Activated CD4-positive, alpha-beta T cell treated with anti-CD3 and anti-CD28 coated beads, Interleukin-2, amount 50 U/mL, for 1 hour (primary cell): ENCODE data around the gene RHOF.
A peak's percentile ranks its signal among the peaks of the same experiment; 100 is the strongest.

ENCODE experiments used
- DNase-seq: peaks from one replicate; pipeline ENCODE4 v3.0.0-alpha.2; 2020

Gene RHOF, protein sequence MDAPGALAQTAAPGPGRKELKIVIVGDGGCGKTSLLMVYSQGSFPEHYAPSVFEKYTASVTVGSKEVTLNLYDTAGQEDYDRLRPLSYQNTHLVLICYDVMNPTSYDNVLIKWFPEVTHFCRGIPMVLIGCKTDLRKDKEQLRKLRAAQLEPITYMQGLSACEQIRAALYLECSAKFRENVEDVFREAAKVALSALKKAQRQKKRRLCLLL

DNA sequence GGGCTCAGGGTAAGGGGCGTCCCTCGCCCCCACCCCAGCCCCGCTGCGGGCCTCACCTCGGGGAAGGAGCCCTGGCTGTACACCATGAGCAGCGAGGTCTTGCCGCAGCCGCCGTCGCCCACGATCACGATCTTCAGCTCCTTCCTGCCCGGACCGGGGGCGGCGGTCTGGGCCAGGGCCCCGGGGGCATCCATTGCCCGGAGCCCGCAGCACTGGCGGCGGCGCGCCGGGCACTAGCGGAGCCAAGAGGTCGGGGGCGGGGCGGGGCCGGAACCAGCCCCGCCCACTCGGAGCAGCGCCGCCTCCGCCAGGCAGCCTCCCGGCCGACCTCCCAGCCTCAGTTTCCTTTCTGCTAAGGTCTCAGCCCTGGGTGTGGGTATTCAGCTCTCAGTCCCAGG, at the start of gene RHOF:
Gene RHOF, minus strand, starts transcription at position 249 of the 398 bp plus-strand sequence. Its CDS starts 55 bp downstream, at position 194.
- DNase-seq = peak; percentile 59

DNA sequence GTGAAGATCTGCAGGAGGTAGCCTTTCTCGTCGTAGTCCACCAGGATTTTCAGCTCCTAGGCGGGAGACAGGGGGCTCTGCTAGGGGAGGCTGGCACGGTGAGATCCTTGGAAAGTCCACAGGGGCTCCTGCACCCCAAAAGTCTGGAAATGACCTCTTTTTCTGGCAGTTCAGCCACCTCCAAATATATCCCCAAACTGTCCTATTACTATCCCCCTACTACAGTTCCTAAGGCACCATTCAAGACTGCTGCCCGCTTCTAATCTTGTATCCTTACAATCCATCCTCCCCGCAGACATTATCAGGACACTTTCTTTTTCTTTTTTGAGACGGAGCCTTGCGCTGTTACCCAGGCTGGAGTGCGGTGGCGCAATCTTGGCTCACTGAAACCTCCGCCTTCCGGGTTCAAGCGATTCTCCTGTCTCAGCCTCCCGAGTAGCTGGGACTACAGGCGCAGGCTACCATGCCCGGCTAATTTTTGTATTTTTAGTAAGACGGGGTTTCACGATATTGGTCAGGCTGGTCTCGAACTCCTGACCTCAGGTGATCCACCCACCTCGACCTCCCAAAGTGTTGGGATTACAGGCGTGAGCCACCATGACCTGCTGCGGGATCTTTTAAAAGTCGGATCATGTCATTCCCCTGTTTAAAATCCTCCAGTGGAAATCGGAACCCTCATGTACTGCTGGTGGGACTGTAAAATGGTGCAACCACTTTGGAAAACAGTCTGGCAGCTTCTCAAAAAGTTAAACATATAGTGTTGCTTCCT, 46.7 kb upstream of the RHOF start:
- DNase-seq = no peak

DNA sequence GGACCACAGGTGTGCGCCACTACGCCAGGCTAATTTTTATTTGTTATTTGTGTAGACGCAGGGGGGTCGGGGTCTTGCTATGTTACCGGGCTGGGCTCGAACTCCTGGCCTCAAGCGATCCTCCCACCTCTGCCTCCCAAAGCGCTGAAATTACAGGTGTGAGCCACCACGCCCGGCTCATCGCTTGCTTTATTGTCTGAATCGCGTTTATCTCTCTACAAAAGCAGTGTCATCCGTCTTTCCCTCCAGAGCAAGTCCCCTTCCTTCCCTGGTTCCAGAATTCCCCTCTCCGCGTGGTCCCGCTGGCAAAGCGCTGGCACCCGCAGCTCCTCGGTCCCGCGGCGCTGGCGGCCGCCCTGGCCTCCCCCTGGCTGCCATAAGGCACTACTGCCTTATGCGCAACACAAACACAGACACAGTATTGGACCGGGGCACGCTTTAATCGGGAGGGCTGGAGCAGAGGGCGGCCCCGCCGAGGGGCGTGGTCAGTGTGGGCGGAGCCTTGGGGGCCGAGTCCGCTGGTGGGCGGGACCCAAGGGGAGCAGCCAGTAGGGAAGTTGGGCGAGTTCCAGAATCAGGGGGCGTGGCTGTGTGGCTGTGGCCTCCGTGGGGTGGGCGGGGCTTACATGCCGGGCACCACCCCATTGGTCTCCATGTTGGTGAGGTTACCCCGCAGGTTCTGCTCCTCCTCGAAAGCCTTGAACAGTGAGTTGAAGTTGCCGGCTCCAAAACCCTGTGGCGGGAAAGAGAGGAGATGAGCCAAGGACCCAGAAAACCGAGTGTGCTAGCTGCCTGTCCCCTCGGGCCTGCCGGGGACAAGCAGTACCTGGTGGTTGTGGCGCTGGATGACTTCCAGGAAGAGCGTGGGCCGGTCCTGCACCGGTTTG, 45.9 kb upstream of the RHOF start:
- peak; percentile 100 for DNase-seq

DNA sequence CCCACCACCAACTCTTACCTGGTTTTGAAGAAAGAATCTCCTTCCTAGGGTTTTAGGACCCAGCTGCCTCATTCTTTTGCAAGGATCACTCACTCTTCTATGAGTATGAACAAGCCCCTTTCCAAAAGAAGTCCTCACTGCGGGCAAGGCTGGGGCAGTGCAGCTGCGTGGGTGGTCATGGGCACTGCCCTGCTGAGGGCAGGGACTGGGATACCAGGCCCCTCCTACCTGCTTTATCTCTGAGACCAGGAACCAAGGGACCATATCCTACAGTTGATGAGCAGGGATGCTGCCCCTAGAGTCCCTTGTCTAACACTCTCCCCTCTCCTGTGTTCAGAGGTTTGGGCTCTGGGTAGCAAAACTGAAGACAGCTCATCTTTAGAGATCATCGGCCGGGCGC, 44.6 kb upstream of the RHOF start:
- DNase-seq = no peak

DNA sequence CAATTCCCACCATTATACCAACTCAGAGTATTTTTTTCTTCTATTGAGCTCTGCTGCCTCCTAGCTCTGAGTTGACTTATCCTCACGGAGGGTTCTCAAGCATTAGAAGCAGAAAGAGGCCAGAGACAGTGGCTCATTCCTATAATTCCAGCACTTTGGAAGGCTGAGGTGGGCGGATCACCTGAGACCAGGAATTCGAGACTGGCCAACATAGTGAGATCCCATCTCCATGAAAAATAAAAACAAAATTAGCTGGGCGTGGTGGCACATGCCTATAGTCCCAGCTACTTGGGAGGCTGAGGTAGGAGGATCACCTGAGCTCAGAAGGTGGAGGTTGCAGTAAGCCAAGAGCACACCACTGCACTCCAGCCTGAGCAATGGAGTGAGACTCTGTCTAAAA, 44.2 kb upstream of the RHOF start:
- no peak for DNase-seq

DNA sequence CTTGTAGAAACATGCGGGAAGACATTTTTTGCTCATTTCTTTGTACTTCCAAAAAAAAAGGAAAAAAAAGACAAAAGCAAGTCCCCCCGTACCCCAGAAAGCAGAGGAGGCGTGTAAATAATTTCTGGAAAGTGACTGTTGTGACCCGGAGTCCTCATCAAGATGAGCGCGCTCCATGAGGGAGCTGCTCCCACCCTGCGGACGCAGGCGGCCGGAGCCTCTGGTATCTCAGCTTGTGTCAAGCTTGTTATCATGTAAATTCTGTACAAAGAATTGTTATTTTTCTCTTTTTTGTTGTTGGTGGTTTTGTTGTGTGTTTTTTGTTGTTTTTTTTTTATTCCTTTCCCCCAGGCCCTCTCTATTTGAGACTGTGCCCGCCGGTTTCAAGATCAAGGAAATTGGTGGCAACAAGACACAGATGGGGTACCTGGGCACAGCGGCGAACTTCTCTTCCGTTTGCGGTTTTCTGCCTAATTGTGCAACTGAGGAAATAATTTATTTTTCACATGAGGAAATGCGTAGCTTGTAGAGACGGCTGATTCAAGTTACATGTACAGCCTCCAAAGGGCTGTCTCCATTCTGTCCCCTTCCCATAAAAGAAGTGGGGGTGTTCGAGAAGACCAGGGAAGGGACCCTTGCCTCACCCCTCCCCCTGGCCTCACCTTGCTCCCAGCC, 38.2 kb upstream of the RHOF start:
- DNase-seq = no peak

DNA sequence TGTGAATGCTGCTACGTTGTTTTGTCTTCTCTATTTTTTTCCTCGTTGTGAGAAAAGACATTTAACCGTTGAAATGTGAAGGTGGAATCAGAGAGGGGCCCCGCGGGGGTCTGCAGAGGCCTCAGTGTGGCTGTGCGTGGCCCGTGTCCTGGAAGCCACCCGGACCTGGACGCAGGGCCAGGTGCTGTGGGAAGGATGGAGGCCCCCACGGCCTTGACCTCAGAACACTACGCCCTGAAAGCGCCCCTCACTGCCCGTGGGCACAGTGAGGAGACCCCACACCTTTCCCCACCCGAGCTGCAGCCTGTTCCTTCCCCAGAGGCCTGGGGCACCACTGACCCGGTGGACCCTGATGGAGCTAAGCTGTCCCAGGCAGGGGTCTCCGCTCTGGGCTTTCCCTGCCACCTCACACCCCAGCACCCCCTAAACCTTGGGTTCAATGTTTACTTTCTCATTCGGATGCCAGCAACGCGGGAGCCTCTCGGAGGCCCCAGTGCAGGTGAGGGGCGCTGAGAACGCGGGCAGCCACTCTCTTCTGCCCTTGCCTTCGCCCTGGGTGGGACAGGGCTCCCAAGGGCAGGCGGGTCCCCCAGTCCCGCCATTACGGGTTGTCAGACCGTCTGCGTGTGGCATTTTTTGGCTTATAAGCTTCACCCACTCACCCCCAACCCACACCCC, 37.2 kb upstream of the RHOF start:
- DNase-seq = no peak

DNA sequence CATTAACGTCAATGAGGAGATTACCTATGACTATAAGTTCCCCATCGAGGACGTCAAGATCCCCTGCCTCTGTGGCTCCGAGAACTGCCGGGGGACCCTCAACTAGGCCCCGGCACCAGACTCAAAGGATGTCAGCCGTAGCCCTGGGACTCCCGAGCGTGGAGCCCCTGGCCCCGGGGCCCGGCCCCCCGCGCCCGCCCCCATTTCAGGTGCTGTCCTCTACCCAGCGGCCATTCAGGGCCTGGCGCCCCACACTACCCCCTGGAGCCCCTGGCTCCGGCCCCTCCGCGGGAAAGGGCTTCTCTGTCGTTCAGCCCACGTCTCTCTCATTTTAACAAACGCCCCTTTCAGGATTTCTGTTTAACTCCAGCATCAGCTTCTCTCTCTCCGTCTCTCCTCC, 36.6 kb upstream of the RHOF start:
- no peak for DNase-seq

DNA sequence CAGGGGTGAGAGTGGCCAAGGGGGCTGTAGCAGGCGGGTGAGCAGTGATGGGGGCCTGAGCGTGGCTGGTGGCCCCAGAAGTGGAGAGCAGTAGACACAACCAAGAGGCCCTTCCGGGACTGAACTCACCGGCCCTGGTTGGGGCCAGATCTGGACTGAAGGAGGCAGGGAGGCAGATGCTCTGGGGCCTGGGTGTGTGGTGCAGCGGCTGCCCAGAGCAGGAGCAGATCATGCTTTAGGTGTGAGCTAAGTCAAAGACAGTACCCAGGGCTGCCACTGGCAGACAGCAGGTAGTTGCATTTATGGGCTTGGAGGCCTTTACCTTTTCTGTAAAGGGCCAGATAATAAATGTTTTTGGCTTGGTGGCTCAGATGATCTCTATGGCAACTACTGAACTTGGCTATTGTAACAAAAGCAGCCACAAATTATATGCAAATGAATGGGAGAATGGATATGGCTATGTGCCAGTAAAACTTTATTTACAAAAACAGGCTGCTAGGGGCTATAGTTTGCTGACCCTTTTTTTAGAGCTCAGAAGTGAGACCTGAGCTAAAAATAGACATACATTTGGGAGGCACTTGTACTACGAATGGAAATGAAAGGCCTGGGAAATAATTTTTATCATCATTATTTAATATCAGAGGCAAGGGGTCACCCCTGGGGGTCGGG, 35.9 kb upstream of the RHOF start:
- DNase-seq = no peak

DNA sequence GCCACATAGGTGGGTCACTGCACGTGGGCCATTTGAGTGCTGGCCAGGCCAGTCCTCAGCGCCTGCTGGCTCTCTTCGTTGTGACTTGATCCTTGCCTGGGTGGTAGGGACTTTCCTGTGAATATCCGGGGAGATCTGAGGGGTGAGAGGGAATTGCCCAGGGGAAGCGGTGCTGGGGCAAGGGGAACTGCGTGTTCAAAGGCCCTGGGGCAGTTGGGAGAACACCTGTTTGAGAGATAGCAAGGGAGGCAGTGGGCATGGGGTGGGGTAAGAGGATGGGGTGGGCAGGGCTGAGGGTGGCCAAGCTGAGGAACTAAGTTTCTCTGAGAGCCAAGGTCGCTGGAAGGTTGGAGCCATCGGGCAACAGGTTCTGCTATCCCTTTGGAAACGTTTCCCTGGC, 35.3 kb upstream of the RHOF start:
- no peak for DNase-seq

DNA sequence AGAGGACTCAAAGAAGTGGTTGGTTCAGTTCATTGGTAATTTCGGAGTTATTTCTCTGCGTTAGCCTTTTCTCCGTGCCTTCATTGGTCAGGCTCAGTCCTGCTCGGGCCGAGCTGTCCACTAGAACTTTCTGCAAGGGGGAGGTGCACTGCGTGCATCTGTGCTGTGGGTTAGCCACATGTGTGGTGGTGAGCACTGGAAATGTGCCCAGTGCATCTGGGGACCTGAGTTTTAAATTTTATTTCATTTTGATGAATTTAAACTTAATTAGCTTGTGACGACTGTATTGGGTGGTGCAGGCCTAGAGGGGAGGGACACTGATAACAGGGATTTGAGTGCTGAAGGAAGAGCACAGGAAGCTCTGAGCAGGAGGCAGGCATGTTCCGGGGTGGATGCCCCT, 34.8 kb upstream of the RHOF start:
- DNase-seq = no peak

DNA sequence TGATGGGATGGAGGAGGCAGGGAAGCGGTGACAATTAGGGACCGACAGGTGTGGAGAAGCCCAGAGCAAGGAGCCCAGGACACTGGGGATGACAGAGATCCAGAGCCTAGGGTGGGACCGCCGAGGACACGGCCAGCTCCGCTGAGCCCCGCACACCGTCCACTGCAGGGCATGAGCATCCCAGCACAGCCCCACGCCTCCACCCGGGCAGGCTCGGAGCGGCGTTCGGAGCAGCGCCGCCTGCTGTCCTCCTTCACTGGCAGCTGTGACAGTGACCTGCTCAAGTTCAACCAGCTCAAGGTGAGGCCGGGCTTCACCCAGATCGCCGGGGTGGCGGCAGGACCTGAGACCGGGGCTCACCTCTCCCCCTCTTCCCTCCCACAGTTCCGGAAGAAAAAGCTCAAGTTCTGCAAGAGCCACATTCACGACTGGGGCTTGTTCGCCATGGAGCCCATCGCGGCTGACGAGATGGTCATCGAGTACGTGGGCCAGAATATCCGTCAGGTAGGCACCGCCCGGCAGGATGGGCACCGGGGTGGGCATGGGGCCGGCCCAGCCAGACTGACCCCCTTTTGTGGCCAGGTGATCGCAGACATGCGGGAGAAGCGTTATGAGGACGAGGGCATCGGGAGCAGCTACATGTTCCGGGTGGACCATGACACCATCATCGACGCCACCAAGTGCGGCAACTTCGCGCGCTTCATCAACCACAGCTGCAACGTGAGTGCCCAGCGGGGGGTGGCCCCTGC, 34.0 kb upstream of the RHOF start:
- DNase-seq = no peak

DNA sequence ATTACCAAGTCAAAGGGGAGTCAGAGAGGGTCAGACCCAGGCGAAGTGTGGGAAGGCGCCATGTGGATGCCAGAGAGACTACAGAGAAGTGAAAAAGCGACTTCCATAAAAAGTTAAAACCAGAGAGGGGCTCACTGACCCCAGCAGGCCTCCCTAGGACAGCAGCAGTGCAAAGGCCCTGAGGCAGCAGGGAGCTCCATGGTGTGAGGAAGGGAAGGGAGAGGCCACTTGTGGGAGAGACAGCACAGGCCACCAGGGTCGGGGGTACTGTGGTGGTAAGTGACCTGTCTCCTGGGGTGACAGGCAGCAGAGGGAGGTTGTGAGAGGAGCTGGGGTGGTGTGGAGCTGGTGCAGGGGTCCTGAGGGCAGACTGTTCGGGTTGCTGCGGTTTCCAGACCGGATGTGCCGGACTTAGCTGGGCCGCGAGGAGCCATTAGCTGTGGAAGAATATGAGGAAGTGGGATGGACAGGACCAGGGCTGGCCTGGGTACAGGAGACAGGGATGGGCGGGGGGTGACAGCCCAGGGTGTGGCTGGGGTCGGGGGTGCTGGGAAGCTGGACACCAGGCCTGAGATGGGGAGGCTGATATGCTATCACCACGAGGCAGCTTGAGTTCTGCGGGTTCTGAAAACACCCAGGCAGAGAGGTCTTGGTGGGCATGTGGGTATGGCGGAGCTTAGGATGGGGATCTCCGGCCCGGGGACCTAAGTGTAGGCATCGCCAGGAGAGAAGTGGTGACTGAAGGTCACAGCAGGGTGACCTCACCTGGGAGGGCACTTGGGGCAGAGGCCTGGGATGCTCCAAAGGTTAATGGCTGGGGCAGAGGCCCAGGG, 33.0 kb upstream of the RHOF start:
- no peak for DNase-seq

DNA sequence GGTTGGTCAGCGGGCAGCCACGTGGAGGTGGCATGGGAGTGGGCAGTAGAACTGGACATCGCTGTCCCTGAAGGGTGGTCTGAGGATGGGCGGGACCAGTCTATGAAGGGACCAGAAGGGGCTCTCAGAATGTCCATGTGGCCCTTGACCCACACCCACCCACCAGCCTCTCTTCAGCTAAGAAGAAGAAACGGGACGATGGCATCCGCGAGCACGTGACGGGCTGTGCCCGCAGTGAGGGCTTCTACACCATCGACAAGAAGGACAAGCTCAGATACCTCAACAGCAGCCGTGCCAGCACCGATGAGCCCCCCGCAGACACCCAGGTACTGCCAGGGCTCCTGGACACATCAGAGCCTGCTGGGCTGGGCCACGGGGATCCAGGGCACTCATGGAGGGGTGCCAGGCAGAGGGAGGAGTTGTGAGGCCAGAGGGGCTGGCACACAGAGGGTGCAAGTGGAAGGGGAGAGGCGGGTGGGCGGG, 31.6 kb upstream of the RHOF start:
- no peak for DNase-seq

DNA sequence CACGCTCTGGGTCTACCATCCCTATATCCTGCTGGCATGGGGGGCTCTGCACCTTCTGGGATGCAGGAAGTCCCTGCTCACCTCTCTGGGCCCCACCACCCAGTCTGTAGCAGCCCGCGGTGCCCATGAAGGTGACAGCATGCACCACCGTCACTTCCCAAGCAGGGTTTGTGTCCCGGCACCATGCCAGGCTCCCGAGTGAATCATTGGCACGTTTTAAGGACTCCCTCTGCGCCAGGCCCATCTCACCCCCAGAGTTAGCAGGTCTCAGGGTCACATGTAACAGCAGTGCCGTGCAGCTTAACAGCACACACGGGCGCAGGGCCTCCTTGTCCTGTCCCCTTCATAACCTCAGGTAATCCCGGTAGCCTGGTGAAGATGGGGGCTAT, 30.2 kb upstream of the RHOF start:
- no peak for DNase-seq

DNA sequence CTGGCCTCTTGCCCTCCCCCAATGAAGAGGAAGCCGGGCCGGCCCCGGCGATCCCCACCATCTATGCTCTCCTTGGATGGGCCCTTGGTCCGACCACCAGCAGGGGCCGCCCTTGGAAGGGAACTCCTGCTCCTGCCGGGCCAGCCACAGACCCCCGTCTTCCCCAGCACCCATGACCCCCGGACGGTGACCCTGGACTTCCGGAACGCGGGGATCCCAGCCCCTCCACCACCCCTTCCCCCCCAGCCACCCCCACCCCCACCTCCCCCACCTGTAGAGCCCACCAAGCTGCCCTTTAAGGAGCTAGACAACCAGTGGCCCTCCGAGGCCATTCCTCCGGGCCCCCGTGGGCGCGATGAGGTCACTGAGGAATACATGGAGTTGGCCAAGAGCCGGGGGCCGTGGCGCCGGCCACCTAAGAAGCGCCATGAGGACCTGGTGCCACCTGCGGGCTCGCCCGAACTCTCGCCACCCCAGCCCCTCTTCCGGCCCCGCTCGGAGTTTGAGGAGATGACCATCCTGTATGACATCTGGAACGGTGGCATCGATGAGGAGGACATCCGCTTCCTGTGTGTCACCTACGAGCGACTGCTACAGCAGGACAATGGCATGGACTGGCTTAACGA, 29.7 kb upstream of the RHOF start:
- DNase-seq = no peak

DNA sequence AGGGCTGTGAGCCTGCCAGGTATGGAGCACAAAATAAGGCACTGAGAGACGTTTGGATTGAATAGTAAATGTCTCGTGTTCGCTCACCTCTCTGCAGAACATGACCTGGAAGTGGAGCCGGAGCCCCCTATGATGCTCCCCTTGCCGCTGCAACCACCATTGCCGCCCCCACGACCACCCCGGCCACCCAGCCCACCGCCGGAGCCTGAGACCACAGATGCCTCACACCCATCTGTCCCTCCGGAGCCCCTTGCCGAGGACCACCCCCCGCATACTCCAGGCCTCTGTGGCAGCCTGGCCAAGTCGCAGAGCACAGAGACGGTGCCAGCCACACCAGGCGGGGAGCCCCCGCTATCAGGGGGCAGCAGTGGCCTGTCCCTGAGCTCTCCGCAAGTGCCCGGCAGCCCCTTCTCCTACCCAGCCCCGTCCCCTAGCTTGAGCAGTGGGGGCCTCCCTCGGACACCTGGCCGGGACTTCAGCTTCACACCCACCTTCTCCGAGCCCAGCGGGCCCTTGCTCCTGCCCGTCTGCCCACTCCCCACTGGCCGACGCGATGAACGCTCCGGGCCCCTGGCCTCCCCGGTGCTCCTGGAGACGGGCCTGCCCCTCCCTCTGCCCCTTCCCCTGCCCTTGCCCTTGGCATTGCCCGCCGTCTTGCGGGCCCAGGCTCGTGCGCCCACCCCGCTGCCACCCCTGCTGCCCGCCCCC, 29.1 kb upstream of the RHOF start:
- DNase-seq = no peak

DNA sequence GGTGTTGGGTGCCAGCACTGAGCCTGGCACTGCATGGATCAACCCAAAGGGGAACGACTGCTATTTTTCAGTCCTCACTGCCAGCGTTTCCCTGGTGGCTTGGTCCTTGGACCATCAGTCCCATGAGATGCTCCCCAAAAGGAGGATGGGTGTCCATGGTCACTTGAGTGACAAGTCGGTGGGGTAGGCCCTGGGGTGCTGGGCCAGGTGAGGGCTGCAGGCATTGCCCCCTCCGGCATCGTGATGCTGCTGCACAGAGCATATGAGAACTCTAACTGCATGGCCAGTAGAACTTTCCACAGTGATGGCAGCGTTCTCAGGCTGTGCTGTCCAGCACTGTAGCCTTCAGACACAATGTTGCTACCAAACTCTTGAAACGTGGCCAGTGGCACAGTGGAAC, 26.6 kb upstream of the RHOF start:
- no peak for DNase-seq
